Fibroblast of villous mesenchyme (primary cell): ENCODE results near the gene CDX2. TPM values are rescaled to one million over a fixed set of nuclear protein-coding genes. Genes with fewer than 3 reads are reported as not detected.
A peak's percentile ranks its signal among the peaks of the same experiment; 100 is the strongest.

ENCODE experiments used
- DNase-seq: peaks from one replicate; pipeline ENCODE4 v3.0.0-alpha.2; 2010; ENCODE audit warnings: low read depth
- H3K4me3 ChIP-seq: 2 replicates; pipeline ENCODE4 v1.5.1; 2011; ENCODE audit warnings: low read depth, mild to moderate bottlenecking, low read length
- CTCF ChIP-seq: IDR thresholded peaks from 2 replicates; pipeline ENCODE4 v1.5.1; 2012; ENCODE audit warnings: low read depth, mild to moderate bottlenecking, low read length; ENCODE audit not compliant: insufficient read depth
- total RNA-seq: library from RNA; depleted of rRNA; stranded (reverse); fragments of >200 nt; gene quantifications from 2 replicates; pipeline ENCODE4 v1.2.3, GENCODE V29; 2012

CDX2 gene
- total RNA-seq, 1 donor = not detected

- DNase-seq = no peak
- no peak for TF ChIP-seq CTCF
- peak overlapping the region; percentile 44 for H3K4me3 ChIP-seq
Measured at GRCh38 chr13:27952876-27953675, 16.0 kb downstream of the CDX2 start.

- H3K4me3 ChIP-seq = no peak overlapping the region
- no peak for DNase-seq
- TF ChIP-seq CTCF = no peak
Measured at GRCh38 chr13:27942972-27943371, 26.1 kb downstream of the CDX2 start.

- H3K4me3 ChIP-seq = no peak overlapping the region
- TF ChIP-seq CTCF = no peak
- DNase-seq = no peak
Measured at GRCh38 chr13:27933580-27934328, 35.4 kb downstream of the CDX2 start.

GRCh38 chr13:27933118-27933517, 36.0 kb downstream of the CDX2 start:
- no peak for TF ChIP-seq CTCF
- DNase-seq = no peak
- H3K4me3 ChIP-seq = no peak overlapping the region

- DNase-seq = no peak
- TF ChIP-seq CTCF = no peak
- H3K4me3 ChIP-seq = no peak overlapping the region
Measured at GRCh38 chr13:27929868-27930267, 39.2 kb downstream of the CDX2 start.

GRCh38 chr13:27928805-27929753, 40.0 kb downstream of the CDX2 start:
- no peak overlapping the region for H3K4me3 ChIP-seq
- no peak for TF ChIP-seq CTCF
- no peak for DNase-seq
